Measurements from ENCODE around the gene TOLLIP.

DNA sequence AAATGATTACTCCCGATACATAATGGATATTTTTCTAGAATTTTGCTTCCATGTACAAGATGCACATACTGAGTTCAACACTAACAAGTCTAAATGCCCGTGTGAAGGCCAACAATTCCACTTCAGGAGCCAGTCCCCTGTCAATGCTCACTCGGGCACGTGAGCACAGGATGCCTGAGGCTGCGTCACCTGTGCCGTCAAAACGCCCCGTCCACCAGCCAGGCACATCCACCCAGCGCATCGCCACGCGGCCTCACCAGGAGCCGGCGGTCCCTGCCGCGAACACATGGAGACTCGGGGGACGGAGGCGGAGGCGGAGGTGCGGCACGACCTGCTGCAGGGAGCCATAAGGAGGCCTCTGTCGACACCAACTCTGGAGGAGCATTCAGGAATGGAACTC is 9.8 kb downstream of the TOLLIP start:
- TF ChIP-seq, protein P1, sequence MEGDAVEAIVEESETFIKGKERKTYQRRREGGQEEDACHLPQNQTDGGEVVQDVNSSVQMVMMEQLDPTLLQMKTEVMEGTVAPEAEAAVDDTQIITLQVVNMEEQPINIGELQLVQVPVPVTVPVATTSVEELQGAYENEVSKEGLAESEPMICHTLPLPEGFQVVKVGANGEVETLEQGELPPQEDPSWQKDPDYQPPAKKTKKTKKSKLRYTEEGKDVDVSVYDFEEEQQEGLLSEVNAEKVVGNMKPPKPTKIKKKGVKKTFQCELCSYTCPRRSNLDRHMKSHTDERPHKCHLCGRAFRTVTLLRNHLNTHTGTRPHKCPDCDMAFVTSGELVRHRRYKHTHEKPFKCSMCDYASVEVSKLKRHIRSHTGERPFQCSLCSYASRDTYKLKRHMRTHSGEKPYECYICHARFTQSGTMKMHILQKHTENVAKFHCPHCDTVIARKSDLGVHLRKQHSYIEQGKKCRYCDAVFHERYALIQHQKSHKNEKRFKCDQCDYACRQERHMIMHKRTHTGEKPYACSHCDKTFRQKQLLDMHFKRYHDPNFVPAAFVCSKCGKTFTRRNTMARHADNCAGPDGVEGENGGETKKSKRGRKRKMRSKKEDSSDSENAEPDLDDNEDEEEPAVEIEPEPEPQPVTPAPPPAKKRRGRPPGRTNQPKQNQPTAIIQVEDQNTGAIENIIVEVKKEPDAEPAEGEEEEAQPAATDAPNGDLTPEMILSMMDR (IDR thresholded peaks at IDR 0.05), result no peak
- no peak for TF ChIP-seq POLR2A (IDR thresholded peaks at IDR 0.05)
